ENCODE measurements around the gene TRAPPC14.
"Not testable (repeated sequence)": the region's sequence is repeated elsewhere in the genome, so short reads cannot be mapped to it uniquely, and the experiment has no call there.

TRAPPC14 gene

DNA sequence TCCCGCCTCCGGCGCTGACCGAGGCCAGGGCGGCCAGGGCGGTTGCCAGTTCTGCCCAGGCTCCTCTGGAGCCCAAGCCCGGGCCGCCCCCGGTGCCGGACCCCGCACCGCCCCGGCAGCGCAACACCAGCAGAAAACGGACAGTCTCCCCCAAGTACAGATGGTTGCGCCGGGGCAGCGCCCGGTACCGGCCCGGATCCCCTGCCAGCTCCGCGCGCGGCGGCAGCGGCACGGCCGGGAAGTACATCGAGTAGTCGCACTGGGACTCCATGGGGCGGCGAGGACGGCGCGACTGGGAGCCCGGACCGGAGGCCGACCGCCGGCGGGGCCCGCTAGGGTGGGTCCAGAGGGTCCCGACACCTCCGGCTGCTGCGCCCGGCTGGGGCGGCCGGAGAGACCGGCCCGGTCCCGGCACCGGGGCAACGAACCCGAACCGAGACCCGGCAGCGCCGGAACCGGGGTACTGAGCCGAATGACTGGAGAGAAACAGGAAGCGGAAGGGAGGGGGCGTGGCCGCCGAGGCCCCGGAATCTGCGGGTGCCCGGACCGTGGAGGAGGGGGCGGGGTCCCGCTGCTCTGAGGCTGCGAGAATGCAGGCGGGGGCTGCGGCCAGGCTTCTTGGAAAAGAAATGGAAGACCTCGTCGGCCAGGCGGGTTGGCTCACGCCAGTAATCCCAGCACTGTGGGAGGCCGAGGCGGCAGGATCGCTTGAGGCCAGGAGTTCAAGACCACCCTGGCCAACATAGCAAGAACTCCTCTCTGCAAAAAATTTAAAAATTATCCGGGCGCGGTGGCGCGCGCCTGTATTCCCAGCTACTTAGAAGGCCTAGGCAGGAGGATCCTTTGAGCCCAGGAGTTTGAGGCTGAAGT, at the start of gene TRAPPC14:
Gene TRAPPC14 (minus strand): TSS at position 495 of the 870 bp plus-strand sequence. CDS start 224 bp downstream, at position 271.
- Histone ChIP-seq H3K9me3 (ENCODE audit: control insufficient read depth in 2 of 2, low read length in 2 of 2) (no peaks in the 10 kb centered on the region), H3K9ac (ENCODE audit: low read length in 2 of 2) (peak within 1 kb of the TSS; percentile 73 to 80), H3K4me1 (ENCODE audit: control insufficient read depth, insufficient read depth, low read length) (peaks cover 26% of the 10 kb centered on the region), H3K27me3 (ENCODE audit: control insufficient read depth in 1 of 2, insufficient read depth in 2 of 2, low read length in 2 of 2) (no peaks in the 10 kb centered on the region), H3K27ac (ENCODE audit: low read length) (peak within 1 kb of the TSS; percentile 55), H3K36me3 (ENCODE audit: control insufficient read depth in 2 of 2, insufficient read depth in 2 of 2, low read length in 2 of 2) (peaks cover 11 to 18% of the 10 kb centered on the region in 2 donors), H3K4me3 (ENCODE audit: low read length in 2 of 2) (peak within 1 kb of the TSS; percentile 44 to 81)

DNA sequence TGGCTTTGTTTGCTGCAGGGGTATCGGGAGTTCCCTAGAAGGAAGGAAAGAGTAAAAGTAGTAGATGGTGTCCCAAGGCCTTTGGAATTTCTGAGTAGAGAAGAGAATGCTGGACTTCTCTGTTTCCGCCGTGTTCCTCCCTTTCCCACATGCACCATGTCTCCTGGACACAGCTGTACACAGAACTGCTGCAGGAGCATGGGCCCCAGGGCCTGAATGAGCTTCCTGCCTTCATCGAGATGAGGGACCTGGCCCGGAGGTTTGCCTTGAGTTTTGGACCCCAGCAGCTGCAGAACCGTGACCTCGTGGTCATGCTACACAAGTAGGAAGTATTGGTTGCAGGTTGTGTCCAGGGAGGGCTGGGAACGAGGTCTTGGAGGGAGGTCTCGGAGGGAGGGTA, 45.9 kb upstream of the TRAPPC14 start:
- Histone ChIP-seq H3K4me1 (ENCODE audit: control insufficient read depth, insufficient read depth, low read length) (no peaks in the 10 kb centered on the region), H3K9ac (ENCODE audit: low read length in 2 of 2) (no peak overlapping the region), H3K4me3 (ENCODE audit: low read length in 2 of 2) (no peak overlapping the region), H3K27me3 (ENCODE audit: control insufficient read depth in 1 of 2, insufficient read depth in 2 of 2, low read length in 2 of 2) (peaks cover 0 to 3% of the 10 kb centered on the region in 2 donors), H3K9me3 (ENCODE audit: control insufficient read depth in 2 of 2, low read length in 2 of 2) (no peaks in the 10 kb centered on the region), H3K27ac (ENCODE audit: low read length) (no peak overlapping the region), H3K36me3 (ENCODE audit: control insufficient read depth in 2 of 2, insufficient read depth in 2 of 2, low read length in 2 of 2) (peaks cover 0 to 2% of the 10 kb centered on the region in 2 donors)

- Histone ChIP-seq H3K4me3 (ENCODE audit: low read length in 2 of 2) (no peak overlapping the region), H3K9ac (ENCODE audit: low read length in 2 of 2) (no peak overlapping the region), H3K27ac (ENCODE audit: low read length) (no peak overlapping the region), H3K9me3 (ENCODE audit: control insufficient read depth in 2 of 2, low read length in 2 of 2) (no peaks in the 10 kb centered on the region), H3K27me3 (ENCODE audit: control insufficient read depth in 1 of 2, insufficient read depth in 2 of 2, low read length in 2 of 2) (peaks cover 3% of the 10 kb centered on the region in 2 donors), H3K4me1 (ENCODE audit: control insufficient read depth, insufficient read depth, low read length) (no peaks in the 10 kb centered on the region), H3K36me3 (ENCODE audit: control insufficient read depth in 2 of 2, insufficient read depth in 2 of 2, low read length in 2 of 2) (peaks cover 0 to 2% of the 10 kb centered on the region in 2 donors)
These were observed 42.2 kb upstream of the TRAPPC14 start for GRCh38 chr7:100200693-100201092.

DNA sequence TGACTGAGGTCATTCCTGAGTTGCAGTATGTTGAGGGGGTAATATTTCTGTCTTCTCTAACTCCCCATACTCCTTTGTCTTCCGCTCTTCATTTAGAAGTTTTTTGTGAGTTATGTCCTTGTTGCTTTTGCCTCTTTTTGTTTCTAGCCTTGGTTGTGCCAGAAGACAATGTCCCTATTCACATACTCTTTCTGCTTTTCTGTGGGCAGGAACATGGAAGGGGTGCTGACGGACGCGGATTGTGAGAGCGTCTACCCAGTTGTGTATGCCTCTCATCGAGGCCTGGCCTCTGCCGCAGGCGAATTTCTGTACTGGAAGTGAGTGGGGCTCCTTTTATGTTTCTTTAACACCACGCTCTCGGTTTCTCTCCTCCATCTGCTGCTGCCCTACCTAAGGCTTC, 39.7 kb upstream of the TRAPPC14 start:
- Histone ChIP-seq H3K4me3 (ENCODE audit: low read length in 2 of 2) (no peak overlapping the region), H3K9ac (ENCODE audit: low read length in 2 of 2) (no peak overlapping the region), H3K4me1 (ENCODE audit: control insufficient read depth, insufficient read depth, low read length) (no peaks in the 10 kb centered on the region), H3K36me3 (ENCODE audit: control insufficient read depth in 2 of 2, insufficient read depth in 2 of 2, low read length in 2 of 2) (peaks cover 0 to 2% of the 10 kb centered on the region in 2 donors), H3K9me3 (ENCODE audit: control insufficient read depth in 2 of 2, low read length in 2 of 2) (no peaks in the 10 kb centered on the region), H3K27ac (ENCODE audit: low read length) (no peak overlapping the region), H3K27me3 (ENCODE audit: control insufficient read depth in 1 of 2, insufficient read depth in 2 of 2, low read length in 2 of 2) (peaks cover 2 to 3% of the 10 kb centered on the region in 2 donors)

GRCh38 chr7:100195901-100196322, 37.4 kb upstream of the TRAPPC14 start:
- H3K4me3 ChIP-seq (ENCODE audit: low read length in 2 of 2); H3K27ac ChIP-seq (ENCODE audit: low read length); H3K9ac ChIP-seq (ENCODE audit: low read length in 2 of 2); H3K36me3 ChIP-seq (ENCODE audit: control insufficient read depth in 2 of 2, insufficient read depth in 2 of 2, low read length in 2 of 2); H3K9me3 ChIP-seq (ENCODE audit: control insufficient read depth in 2 of 2, low read length in 2 of 2); H3K4me1 ChIP-seq (ENCODE audit: control insufficient read depth, insufficient read depth, low read length); H3K27me3 ChIP-seq (ENCODE audit: control insufficient read depth in 1 of 2, insufficient read depth in 2 of 2, low read length in 2 of 2): not testable (repeated sequence)

DNA sequence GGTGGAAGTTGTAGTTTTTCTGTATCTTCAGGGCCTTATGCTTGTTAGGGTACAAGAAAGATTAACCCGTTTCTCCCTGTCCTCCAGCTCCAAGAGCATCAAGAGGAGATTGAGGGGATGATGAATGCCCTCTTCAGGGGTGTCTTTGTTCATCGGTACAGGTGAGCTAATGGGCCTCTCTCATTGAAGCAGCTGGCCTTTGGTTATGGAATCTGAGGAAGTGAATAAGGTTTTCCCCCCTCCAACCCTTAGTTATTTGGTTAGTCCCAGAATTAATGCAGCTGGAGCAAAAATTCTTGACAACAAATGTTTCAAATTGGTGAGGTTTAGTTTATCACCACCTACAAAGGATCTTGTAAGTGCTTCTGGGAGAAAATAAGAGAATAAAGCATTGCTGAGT, 36.7 kb upstream of the TRAPPC14 start:
- H3K4me3 ChIP-seq (ENCODE audit: low read length in 2 of 2): no peak overlapping the region
- no peak overlapping the region for H3K27ac ChIP-seq (ENCODE audit: low read length)
- H3K9ac ChIP-seq (ENCODE audit: low read length in 2 of 2): no peak overlapping the region
- no peaks in the 10 kb centered on the region for H3K9me3 ChIP-seq (ENCODE audit: control insufficient read depth in 2 of 2, low read length in 2 of 2)
- H3K27me3 ChIP-seq (ENCODE audit: control insufficient read depth in 1 of 2, insufficient read depth in 2 of 2, low read length in 2 of 2): peaks cover 1 to 3% of the 10 kb centered on the region in 2 donors
- no peaks in the 10 kb centered on the region for H3K36me3 ChIP-seq (ENCODE audit: control insufficient read depth in 2 of 2, insufficient read depth in 2 of 2, low read length in 2 of 2)
- H3K4me1 ChIP-seq (ENCODE audit: control insufficient read depth, insufficient read depth, low read length): no peaks in the 10 kb centered on the region

GRCh38 chr7:100192969-100193368, 34.4 kb upstream of the TRAPPC14 start:
- H3K36me3 ChIP-seq (ENCODE audit: control insufficient read depth in 2 of 2, insufficient read depth in 2 of 2, low read length in 2 of 2): no peaks in the 10 kb centered on the region
- H3K27me3 ChIP-seq (ENCODE audit: control insufficient read depth in 1 of 2, insufficient read depth in 2 of 2, low read length in 2 of 2): peaks cover 0 to 3% of the 10 kb centered on the region in 2 donors
- no peak overlapping the region for H3K4me3 ChIP-seq (ENCODE audit: low read length in 2 of 2)
- no peaks in the 10 kb centered on the region for H3K9me3 ChIP-seq (ENCODE audit: control insufficient read depth in 2 of 2, low read length in 2 of 2)
- H3K4me1 ChIP-seq (ENCODE audit: control insufficient read depth, insufficient read depth, low read length): no peaks in the 10 kb centered on the region
- no peak overlapping the region for H3K9ac ChIP-seq (ENCODE audit: low read length in 2 of 2)
- H3K27ac ChIP-seq (ENCODE audit: low read length): no peak overlapping the region

DNA sequence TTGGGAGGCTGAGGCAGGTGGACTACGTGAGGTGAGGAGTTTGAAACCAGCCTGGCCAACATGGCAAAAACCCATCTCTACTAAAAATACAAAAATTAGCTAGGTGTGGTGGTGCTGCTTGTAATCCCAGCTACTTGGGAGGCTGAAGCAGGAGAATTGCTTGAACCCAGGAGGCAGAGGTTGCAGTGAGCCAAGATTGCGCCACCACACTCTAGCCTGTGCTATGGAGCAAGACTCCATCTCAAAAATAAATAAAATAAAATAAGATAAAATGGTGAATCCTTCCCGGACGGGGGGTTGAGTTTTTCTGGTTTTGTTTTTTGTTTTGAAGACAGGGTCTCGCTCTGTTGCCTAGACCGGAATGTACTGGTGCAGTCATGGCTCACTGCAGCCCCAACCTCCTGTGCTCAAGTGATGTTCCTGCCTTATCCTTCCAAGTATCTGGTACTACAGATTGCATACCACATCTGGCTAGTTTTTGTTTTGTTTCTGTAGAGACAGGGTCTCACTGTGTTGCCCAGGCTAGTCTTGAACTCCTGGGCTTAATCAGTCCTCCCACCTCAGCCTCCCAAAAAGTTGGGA, 33.8 kb upstream of the TRAPPC14 start:
- not testable (repeated sequence) for H3K27me3 ChIP-seq (ENCODE audit: control insufficient read depth in 1 of 2, insufficient read depth in 2 of 2, low read length in 2 of 2); H3K4me3 ChIP-seq (ENCODE audit: low read length in 2 of 2); H3K9me3 ChIP-seq (ENCODE audit: control insufficient read depth in 2 of 2, low read length in 2 of 2); H3K9ac ChIP-seq (ENCODE audit: low read length in 2 of 2); H3K27ac ChIP-seq (ENCODE audit: low read length); H3K36me3 ChIP-seq (ENCODE audit: control insufficient read depth in 2 of 2, insufficient read depth in 2 of 2, low read length in 2 of 2); H3K4me1 ChIP-seq (ENCODE audit: control insufficient read depth, insufficient read depth, low read length)

GRCh38 chr7:100191775-100192174, 33.3 kb upstream of the TRAPPC14 start:
- no peak overlapping the region for H3K4me3 ChIP-seq (ENCODE audit: low read length in 2 of 2)
- no peaks in the 10 kb centered on the region for H3K27me3 ChIP-seq (ENCODE audit: control insufficient read depth in 1 of 2, insufficient read depth in 2 of 2, low read length in 2 of 2)
- no peaks in the 10 kb centered on the region for H3K9me3 ChIP-seq (ENCODE audit: control insufficient read depth in 2 of 2, low read length in 2 of 2)
- no peak overlapping the region for H3K27ac ChIP-seq (ENCODE audit: low read length)
- no peaks in the 10 kb centered on the region for H3K4me1 ChIP-seq (ENCODE audit: control insufficient read depth, insufficient read depth, low read length)
- no peak overlapping the region for H3K9ac ChIP-seq (ENCODE audit: low read length in 2 of 2)
- H3K36me3 ChIP-seq (ENCODE audit: control insufficient read depth in 2 of 2, insufficient read depth in 2 of 2, low read length in 2 of 2): no peaks in the 10 kb centered on the region

- no peak overlapping the region for H3K27ac ChIP-seq (ENCODE audit: low read length)
- no peak overlapping the region for H3K4me3 ChIP-seq (ENCODE audit: low read length in 2 of 2)
- H3K36me3 ChIP-seq (ENCODE audit: control insufficient read depth in 2 of 2, insufficient read depth in 2 of 2, low read length in 2 of 2): no peaks in the 10 kb centered on the region
- H3K9me3 ChIP-seq (ENCODE audit: control insufficient read depth in 2 of 2, low read length in 2 of 2): no peaks in the 10 kb centered on the region
- no peaks in the 10 kb centered on the region for H3K4me1 ChIP-seq (ENCODE audit: control insufficient read depth, insufficient read depth, low read length)
- H3K27me3 ChIP-seq (ENCODE audit: control insufficient read depth in 1 of 2, insufficient read depth in 2 of 2, low read length in 2 of 2): no peaks in the 10 kb centered on the region
- H3K9ac ChIP-seq (ENCODE audit: low read length in 2 of 2): no peak overlapping the region
These were observed 31.7 kb upstream of the TRAPPC14 start for GRCh38 chr7:100190048-100190711.

Measured in stomach smooth muscle (tissue), 2 donors.